GM18498 (cell line): ENCODE results near the gene CDIPT.
"Not testable (repeated sequence)": the region's sequence is repeated elsewhere in the genome, so short reads cannot be mapped to it uniquely, and the experiment has no call there.

ENCODE experiments used
- ATAC-seq: cut with Tn5 transposase; IDR thresholded peaks from one replicate; pipeline ENCODE4 v1.9.1; 2021; ENCODE audit warnings: mild to moderate bottlenecking, moderate library complexity; ENCODE audit not compliant: unreplicated experiment

CDIPT gene

DNA sequence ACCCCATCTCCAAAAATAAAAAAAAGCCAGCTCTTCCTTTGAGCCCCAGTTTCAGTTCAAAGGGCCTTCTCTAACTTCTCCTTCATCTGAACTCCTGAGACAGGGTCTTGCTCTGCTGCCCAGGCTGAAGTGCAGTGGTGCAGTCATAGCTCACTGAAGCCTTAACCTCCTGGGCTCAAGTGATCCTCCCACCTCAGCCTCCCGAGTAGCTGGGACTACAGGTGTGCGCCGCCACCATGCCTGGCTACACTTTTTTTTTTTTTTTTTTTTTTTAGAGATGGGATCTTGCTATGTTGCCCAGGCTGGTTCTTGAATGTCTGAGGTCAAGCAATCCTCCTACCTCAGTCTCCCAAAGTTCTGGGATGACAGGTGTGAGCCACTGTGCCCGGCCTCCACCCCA is 29.8 kb downstream of the CDIPT start:
- not testable (repeated sequence) for ATAC-seq

GRCh38 chr16:29831490-29831889 is 31.5 kb downstream of the CDIPT start:
- no peak for ATAC-seq

DNA sequence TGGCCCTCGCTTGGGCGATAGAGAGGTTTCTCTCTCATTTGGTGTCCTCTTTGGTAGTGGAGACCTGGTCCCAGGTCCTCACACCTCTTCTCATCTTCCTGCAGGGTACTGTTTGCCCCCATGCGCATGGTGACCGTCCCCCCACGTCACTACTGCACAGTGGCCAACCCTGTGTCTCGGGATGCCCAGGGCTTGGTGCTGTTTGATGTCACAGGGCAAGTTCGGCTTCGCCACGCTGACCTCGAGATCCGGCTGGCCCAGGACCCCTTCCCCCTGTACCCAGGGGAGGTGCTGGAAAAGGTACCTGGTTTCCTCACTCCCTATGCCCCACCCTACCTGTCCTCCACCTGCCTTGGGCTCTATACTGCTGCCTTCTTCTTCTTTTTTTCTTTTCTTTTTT is 32.3 kb downstream of the CDIPT start:
- ATAC-seq: no peak

GRCh38 chr16:29826342-29826695 is 36.7 kb downstream of the CDIPT start:
- no peak for ATAC-seq

- ATAC-seq: no peak
Observed at GRCh38 chr16:29825145-29826044, 37.6 kb downstream of the CDIPT start.

GRCh38 chr16:29824589-29825144 is 38.4 kb downstream of the CDIPT start:
- ATAC-seq: no peak

- ATAC-seq: no peak
Observed at GRCh38 chr16:29821643-29822115, 41.3 kb downstream of the CDIPT start.

GRCh38 chr16:29820730-29821642 is 42.0 kb downstream of the CDIPT start:
- peak; percentile 43 for ATAC-seq

- ATAC-seq: no peak
Observed at GRCh38 chr16:29820271-29820701, 42.7 kb downstream of the CDIPT start, which contains the start of gene MVP. MVP (plus strand) TSS chr16:29820462; CDS start chr16:29830550, 10,088 bp downstream.

GRCh38 chr16:29819506-29819905 is 43.5 kb downstream of the CDIPT start:
- ATAC-seq: no peak

DNA sequence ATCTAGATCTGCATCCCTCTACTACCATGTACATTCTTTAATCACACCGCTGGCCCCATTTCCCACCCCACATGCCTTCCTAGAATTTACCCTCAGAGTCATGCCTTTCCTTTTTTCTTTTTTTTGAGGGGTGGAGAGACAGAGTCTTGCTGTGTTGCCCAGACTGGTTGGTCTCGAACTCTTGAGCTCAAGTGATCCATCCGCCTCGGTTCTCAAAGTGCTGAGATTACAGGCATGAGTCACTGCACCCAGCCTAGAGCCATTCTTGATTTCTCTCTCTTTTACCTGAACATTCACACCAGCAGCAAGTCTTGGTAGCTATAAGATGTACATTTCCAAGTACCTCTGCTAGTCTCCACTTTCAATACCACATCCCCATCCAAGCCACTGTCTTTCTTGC is 44.9 kb downstream of the CDIPT start:
- ATAC-seq: no peak

GRCh38 chr16:29816694-29817441 is 46.2 kb downstream of the CDIPT start:
- peak; percentile 6 for ATAC-seq

DNA sequence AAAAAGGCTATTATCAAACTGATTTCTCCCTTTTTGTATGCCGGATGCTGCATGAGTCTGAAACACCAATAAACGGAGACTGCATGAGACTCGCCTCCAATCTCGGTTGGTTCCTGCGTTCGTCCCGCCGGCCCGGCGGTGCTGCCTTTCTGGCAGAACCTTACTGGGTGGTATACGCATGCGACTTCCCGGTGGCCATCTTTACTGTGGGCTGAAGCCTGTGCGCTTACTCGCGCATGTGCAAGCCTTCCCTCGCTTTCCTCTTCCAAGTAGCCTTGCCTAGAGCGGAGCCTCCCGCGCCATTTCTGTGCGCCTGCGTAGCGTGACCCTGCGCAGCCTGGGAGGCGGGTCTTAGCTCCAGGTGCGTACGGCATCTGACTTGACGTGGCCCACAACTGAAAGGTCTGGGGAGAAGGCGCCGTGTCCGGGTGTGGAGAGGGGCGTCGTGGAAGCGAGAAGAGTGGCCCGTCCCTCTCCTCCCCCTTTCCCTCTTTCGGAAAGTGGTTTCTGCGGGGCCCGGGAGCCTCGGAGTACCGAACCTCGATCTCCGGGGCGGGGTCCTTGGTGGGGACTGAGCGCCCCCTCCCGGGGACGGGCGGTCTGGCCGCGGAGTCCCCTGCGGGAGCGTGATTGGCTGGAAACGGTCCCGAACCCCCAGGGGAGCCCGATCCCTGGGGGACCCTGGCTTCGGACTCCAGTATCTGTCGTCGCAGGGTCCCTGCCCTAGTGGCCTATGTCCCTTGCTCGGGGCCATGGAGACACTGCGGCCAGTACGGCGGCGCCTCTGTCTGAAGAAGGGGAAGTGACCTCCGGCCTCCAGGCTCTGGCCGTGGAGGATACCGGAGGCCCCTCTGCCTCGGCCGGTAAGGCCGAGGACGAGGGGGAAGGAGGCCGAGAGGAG is 47.0 kb downstream of the CDIPT start, which contains the start of gene PAGR1:
PAGR1 (plus strand) TSS at position 360 of the 901 bp plus-strand sequence; CDS start at position 734, 374 bp downstream.
- ATAC-seq: peak; percentile 67

- no peak for ATAC-seq
Observed at GRCh38 chr16:29815032-29815721, 47.8 kb downstream of the CDIPT start.

DNA sequence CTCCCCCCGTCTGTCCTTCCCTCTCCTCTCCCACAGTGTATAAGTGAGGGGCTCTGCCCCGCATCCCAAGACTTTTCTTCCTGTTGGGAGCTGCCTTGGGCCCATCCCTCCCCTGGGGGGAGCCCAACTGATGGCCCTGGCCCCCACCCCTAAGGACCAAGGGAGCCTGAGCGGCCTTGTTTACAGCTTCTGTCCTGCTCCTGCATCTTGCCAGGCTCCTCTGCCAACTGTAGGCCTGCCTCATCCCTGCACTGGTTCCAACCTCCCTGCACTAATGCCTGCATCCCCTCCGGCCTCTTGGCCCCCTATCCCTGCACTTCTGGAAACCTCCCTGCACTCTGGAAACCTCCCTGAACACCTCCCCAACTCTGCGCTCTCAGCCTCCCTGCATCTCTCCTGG is 48.4 kb downstream of the CDIPT start:
- no peak for ATAC-seq

GRCh38 chr16:29813644-29814562 is 49.1 kb downstream of the CDIPT start:
- no peak for ATAC-seq

GRCh38 chr16:29812754-29813643 is 50.0 kb downstream of the CDIPT start:
- no peak for ATAC-seq
